ENCODE data around the gene DPH1.

GRCh38 chr17:2063261-2064146 is 33.6 kb downstream of the DPH1 start:
- no peak for TF ChIP-seq POLR2A (IDR thresholded peaks at IDR 0.05)
- no peak for TF ChIP-seq CTCF (IDR thresholded peaks at IDR 0.05)

All from gastroesophageal sphincter (tissue), 3 donors.